HFFc6 (cell line): ENCODE results near the gene GLYATL3. TPM values are rescaled to one million over a fixed set of nuclear protein-coding genes. Genes with fewer than 3 reads are reported as not detected.
"Not testable (repeated sequence)": the region's sequence is repeated elsewhere in the genome, so short reads cannot be mapped to it uniquely, and the experiment has no call there.

Experiments
- DNase-seq: peaks from one replicate; pipeline ENCODE4 v3.0.0-alpha.2; 2018
- H3K27ac Mint-ChIP-seq: 2 replicates; pipeline ENCODE4 v1.8.0; 2020; ENCODE audit warnings: mild to moderate bottlenecking, mixed read lengths
- H3K27me3 Mint-ChIP-seq: 2 replicates; pipeline ENCODE4 v1.8.0; 2021; ENCODE audit warnings: mild to moderate bottlenecking, moderate library complexity, mixed read lengths; ENCODE audit not compliant: insufficient read depth
- H3K36me3 Mint-ChIP-seq: 2 replicates; pipeline ENCODE4 v1.8.0; 2021; ENCODE audit warnings: low read depth, mixed read lengths
- H3K4me1 Mint-ChIP-seq: 2 replicates; pipeline ENCODE4 v1.8.0; 2020; ENCODE audit warnings: low read depth, mixed read lengths
- H3K4me3 Mint-ChIP-seq: 2 replicates; pipeline ENCODE4 v1.8.0; 2020; ENCODE audit warnings: mild to moderate bottlenecking, moderate library complexity, mixed read lengths
- H3K9me3 Mint-ChIP-seq: 2 replicates; pipeline ENCODE4 v1.8.0; 2020; ENCODE audit warnings: mild to moderate bottlenecking, mixed read lengths
- total RNA-seq, 6 experiments: library from RNA; stranded (reverse); fragmentation: NEBNext Ultra II Directional; extraction: Animal tissue kit (Norgen Biotek cat#: 25700); gene quantifications; 2 replicates in 1 of 6; 3 replicates in 5 of 6; pipeline ENCODE4 v1.2.3, GENCODE V29; 2021
- TF ChIP-seq, protein P1 (sequence below): fragments of 200-600 bp; sonication (generic); IDR thresholded peaks from 2 replicates; pipeline ENCODE4 v1.5.0; 2021; ENCODE audit warnings: antibody characterized with exemption, mild to moderate bottlenecking

The GLYATL3 gene
- total RNA-seq, 6 experiments from 2014 or later: not detected

DNA sequence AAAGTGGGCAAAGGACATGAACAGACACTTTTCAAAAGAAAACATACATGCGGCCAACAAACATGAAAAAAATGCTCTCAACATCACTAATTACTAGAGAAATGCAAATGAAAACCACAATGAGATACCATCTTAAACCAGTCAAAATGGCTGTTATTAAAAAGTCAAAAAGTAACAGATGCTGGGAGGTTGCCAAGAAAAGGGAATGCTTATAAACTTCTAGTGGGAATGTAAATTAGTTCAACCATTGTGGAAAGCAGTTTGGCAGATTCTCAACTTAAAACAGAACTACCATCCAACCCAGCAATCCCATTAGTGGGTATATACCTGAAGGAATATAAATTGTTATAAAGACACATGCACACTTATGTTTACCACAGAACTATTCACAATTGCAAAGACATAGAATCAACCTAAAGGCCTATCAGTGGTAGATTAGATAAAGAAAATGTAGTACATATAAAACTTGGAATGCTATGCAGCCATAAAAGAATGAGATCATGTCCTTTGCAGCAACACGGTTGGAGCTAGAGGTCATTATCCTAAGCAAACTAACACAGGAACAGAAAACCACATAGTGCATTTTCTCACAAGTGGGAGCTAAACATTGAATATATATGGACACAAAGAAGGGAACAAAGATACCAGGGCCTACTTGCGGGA lies 20.3 kb upstream of the GLYATL3 start:
- DNase-seq: no peak
- Mint-ChIP-seq H3K4me1 (peaks cover 7% of the 10 kb centered on the region; the same call in 1 of the 2 replicates), H3K27ac (no peak overlapping the region; the same call in 1 of the 2 replicates), H3K4me3 (no peak overlapping the region), H3K9me3 (no peaks in the 10 kb centered on the region), H3K27me3 (no peaks in the 10 kb centered on the region), H3K36me3 (peaks cover 20% of the 10 kb centered on the region)
- TF ChIP-seq, protein P1, sequence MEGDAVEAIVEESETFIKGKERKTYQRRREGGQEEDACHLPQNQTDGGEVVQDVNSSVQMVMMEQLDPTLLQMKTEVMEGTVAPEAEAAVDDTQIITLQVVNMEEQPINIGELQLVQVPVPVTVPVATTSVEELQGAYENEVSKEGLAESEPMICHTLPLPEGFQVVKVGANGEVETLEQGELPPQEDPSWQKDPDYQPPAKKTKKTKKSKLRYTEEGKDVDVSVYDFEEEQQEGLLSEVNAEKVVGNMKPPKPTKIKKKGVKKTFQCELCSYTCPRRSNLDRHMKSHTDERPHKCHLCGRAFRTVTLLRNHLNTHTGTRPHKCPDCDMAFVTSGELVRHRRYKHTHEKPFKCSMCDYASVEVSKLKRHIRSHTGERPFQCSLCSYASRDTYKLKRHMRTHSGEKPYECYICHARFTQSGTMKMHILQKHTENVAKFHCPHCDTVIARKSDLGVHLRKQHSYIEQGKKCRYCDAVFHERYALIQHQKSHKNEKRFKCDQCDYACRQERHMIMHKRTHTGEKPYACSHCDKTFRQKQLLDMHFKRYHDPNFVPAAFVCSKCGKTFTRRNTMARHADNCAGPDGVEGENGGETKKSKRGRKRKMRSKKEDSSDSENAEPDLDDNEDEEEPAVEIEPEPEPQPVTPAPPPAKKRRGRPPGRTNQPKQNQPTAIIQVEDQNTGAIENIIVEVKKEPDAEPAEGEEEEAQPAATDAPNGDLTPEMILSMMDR: no peak

DNA sequence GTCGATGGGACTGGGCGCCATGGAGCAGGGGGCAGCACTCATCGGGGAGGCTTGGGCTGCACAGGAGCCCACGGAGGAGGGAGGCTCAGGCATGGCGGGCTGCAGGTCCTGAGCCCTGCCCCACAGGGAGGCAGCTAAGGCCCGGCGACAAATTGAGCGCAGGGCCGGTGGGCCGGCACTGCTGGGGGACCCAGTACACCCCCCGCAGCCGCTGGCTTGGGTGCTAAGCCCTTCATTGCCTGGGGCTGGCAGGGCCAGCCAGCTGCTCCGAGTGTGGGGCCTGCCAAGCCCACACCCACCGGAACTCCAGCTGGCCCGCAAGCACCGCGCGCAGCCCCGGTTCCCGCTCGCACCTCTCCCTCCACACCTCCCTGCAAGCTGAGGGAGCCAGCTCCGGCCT lies 17.9 kb upstream of the GLYATL3 start:
- H3K36me3 Mint-ChIP-seq: peaks cover 14% of the 10 kb centered on the region
- not testable (repeated sequence) for H3K27ac Mint-ChIP-seq, H3K4me1 Mint-ChIP-seq, H3K4me3 Mint-ChIP-seq, H3K9me3 Mint-ChIP-seq, DNase-seq, H3K27me3 Mint-ChIP-seq

DNA sequence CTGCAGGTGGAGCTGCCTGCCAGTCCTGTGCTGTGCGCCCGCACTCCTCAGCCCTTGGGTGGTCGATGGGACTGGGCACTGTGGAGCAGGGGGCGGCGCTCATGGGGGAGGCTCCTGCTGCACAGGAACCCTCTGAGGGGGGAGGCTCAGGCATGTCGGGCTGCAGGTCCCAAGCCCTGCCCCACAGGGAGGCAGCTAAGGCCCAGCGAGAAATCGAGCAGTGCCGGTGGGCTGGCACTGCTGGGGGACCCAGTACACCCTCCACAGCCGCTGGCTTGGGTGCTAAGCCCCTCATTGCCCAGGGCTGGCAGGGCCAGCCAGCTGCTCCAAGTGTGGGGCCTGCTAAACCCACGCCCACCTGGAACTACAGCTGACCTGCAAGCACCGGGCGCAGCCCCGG lies 16.3 kb upstream of the GLYATL3 start:
- H3K9me3 Mint-ChIP-seq, H3K4me3 Mint-ChIP-seq, H3K27ac Mint-ChIP-seq, H3K4me1 Mint-ChIP-seq, H3K27me3 Mint-ChIP-seq, DNase-seq: not testable (repeated sequence)
- peaks cover 14% of the 10 kb centered on the region for H3K36me3 Mint-ChIP-seq

DNA sequence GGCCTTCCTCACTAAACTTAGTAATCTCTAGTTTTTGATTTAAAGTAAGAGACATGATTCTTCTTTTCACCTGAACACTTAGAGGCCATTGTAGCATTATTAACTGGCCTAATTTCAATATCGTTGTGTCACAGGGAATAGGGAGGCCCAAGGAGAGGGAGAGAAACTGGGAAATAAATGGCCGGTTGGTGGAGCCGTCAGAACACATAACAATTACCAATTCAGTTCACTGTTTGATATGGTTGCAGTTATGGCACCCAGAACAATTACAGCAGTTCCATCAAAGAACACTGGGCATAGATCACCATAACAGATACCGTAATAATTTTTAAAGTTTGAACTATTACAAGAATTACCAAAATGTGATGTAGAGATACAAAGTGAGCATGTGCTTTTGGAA lies 9.1 kb upstream of the GLYATL3 start:
- H3K4me1 Mint-ChIP-seq: no peaks in the 10 kb centered on the region

DNA sequence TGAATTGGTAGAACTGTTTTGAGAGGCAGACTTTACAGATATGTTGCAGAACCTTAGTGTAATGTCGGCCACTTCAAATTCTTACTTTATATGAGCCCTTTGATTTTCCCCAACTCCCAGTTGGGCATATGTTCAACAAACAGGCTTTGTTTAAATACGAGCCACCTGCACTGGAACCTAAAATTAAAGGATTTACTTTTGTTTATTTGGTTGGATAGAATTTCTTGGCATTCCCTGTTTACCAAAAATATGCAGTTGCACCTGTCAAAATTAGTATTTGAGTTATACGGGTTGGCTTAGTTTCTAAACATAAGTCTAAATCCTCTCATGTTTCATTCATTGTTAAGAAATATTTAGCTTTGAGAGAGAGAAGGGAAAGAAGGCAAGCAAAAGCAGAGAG lies 2.4 kb upstream of the GLYATL3 start:
- Mint-ChIP-seq H3K4me3 (no peak overlapping the region), H3K9me3 (no peaks in the 10 kb centered on the region), H3K36me3 (no peaks in the 10 kb centered on the region), H3K27me3 (peaks cover 4% of the 10 kb centered on the region; the same call in 1 of the 2 replicates), H3K27ac (no peak overlapping the region), H3K4me1 (no peaks in the 10 kb centered on the region)
- TF ChIP-seq, protein P1: no peak
- no peak for DNase-seq

More for the DNA sequence above, 9.1 kb upstream of the GLYATL3 start:
- H3K9me3 Mint-ChIP-seq: no peaks in the 10 kb centered on the region
- DNase-seq: no peak
- TF ChIP-seq, protein P1: no peak
- H3K27ac Mint-ChIP-seq: no peak overlapping the region
- no peaks in the 10 kb centered on the region for H3K36me3 Mint-ChIP-seq
- H3K4me3 Mint-ChIP-seq: no peak overlapping the region
- H3K27me3 Mint-ChIP-seq: no peaks in the 10 kb centered on the region; the same call in 1 of the 2 replicates

DNA sequence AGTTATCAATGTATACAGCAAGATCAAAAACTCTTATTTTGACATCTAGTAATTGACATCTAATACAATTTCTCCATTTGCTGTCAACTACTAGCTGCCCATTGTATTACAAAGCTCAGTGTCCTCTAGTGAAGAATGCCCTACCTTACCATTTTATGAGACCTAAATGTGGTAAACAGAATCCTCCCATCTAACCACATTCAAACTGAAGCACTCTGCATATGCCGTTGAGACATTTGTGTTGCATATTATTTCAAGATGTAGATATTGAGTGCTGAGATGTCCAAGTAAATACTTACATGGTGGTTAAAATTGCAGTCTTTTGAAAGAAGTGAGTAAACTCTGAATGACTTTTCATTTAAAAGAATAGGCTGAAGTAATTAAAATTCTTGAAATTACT lies 597 bp upstream of the GLYATL3 start:
- Mint-ChIP-seq H3K9me3 (no peaks in the 10 kb centered on the region), H3K4me1 (no peaks in the 10 kb centered on the region), H3K36me3 (no peaks in the 10 kb centered on the region), H3K4me3 (no peak overlapping the region), H3K27ac (no peak overlapping the region), H3K27me3 (peaks cover 4% of the 10 kb centered on the region; the same call in 1 of the 2 replicates)
- DNase-seq: no peak
- TF ChIP-seq, protein P1: no peak
